ENCODE data around the gene TFDP3.

DNA sequence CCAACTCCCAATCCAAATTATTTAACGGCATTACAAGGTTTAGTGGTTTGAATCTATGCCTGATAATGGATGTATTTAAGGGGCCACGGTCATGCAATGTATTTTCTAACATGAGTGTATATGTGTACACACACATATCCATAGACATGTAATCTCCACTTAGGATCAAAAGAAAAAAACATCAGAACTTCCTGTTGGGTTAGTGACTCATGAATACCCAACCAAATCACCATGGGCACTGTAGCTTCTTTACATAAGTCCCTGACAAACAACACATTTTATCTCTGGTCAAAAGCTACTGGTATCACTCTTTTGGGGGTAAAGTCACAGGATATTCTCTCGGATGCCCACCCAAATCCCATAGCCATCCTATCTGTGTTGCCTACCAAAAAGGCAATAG is 36.5 kb upstream of the TFDP3 start:
- TF ChIP-seq PAX5 (IDR thresholded peaks at IDR 0.05; ENCODE audit: insufficient read depth, low read length, severe bottlenecking) (no peak), POLR2A (IDR thresholded peaks at IDR 0.05; ENCODE audit: low read depth, low read length) (no peak)

Measured in GM12891 (cell line).